Activated T-helper 2 cell treated with anti-CD3 and anti-CD28 coated beads, Interferon-gamma antibody, Interleukin-2, Interleukin-4, amounts not matched to agents 10 μg/mL and 5 μg/mL and 100 μg/mL, durations not matched to agents 14 hours and 24 hours and 36 hours (primary cell): ENCODE measurements around the gene ATL1. TPM values are rescaled to one million over a fixed set of nuclear protein-coding genes. Genes with fewer than 3 reads are reported as not detected.
"Not testable (repeated sequence)": the region's sequence is repeated elsewhere in the genome, so short reads cannot be mapped to it uniquely, and the experiment has no call there.

Source experiments
- DNase-seq: peaks from one replicate; pipeline ENCODE4 v3.0.0; 2021; ENCODE audit warnings: low spot score
- H3K27ac Mint-ChIP-seq: one replicate; pipeline ENCODE4 v1.8.0; 2021; ENCODE audit warnings: mixed read lengths
- H3K27me3 Mint-ChIP-seq: one replicate; pipeline ENCODE4 v1.8.0; 2021; ENCODE audit warnings: low read depth, mixed read lengths
- H3K36me3 Mint-ChIP-seq: one replicate; pipeline ENCODE4 v1.8.0; 2021; ENCODE audit warnings: low read depth, mixed read lengths
- H3K4me1 Mint-ChIP-seq: one replicate; pipeline ENCODE4 v1.8.0; 2021; ENCODE audit warnings: low read depth, mixed read lengths
- H3K4me3 Mint-ChIP-seq: one replicate; pipeline ENCODE4 v1.8.0; 2021; ENCODE audit warnings: low read depth, mild to moderate bottlenecking, moderate library complexity, mixed read lengths
- H3K9me3 Mint-ChIP-seq: one replicate; pipeline ENCODE4 v1.8.0; 2021; ENCODE audit warnings: mixed read lengths
- intact Hi-C: fragments of 100-400 bp; cut with micrococcal nuclease; formaldehyde crosslinking; loops from one replicate; pipeline ENCODE4 v1.15.1; 2023
- total RNA-seq: library from RNA; stranded (reverse); gene quantifications from 2 replicates; pipeline ENCODE4 v1.2.3, GENCODE V29; 2022

Gene ATL1
- total RNA-seq, 1 donor from 2014 or later: 2.1 TPM

DNA sequence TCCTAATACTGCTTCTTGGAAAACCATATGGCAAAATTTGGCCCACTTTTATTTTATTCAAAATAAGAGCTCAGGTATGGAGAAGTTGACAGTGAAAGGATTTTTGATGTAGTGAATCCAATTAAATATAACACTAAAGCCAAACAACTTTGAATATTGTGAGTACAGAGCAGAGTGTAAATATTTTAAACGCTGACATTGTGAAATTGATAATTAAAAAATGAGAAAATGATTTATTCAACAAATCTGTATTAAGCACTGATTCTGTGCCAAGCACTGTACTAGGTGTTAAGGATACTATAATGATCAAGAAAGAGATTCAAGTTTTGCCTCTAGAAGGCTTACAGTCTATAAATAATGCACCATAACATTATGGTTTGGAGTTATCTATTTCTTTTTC, 50.5 kb downstream of the ATL1 start:
- intact Hi-C loops: no loop called here
- no peak overlapping the region for H3K27ac Mint-ChIP-seq
- no peaks in the 10 kb centered on the region for H3K9me3 Mint-ChIP-seq
- H3K27me3 Mint-ChIP-seq: peaks cover 37% of the 10 kb centered on the region
- H3K4me1 Mint-ChIP-seq: peaks cover 7% of the 10 kb centered on the region
- no peaks in the 10 kb centered on the region for H3K36me3 Mint-ChIP-seq
- H3K4me3 Mint-ChIP-seq: no peak overlapping the region
- DNase-seq: no peak

GRCh38 chr14:50612806-50613205, 52.9 kb downstream of the ATL1 start:
- Mint-ChIP-seq H3K4me1 (no peaks in the 10 kb centered on the region), H3K27me3 (peaks cover 33% of the 10 kb centered on the region), H3K27ac (no peak overlapping the region), H3K36me3 (no peaks in the 10 kb centered on the region), H3K9me3 (no peaks in the 10 kb centered on the region), H3K4me3 (no peak overlapping the region)
- intact Hi-C loops: no loop called here
- DNase-seq: no peak

DNA sequence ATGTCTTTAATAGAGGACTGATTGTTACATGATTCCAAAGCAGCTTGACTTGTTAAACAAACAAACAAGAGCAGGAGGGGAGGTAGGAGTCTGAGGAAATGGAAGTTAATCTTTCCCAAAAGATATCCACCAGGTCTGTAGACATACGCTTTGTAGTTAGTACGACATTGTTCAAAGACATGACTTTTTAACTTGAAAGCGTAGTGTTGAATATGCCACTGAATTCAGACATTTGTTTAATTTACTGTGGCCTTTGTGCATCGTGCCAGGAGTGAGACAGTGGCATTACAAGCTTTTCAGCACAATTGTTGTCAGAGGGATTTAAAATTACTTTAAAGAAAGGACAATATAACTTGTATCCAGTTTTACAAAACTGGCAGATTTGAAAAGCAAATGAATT, 55.1 kb downstream of the ATL1 start:
- Mint-ChIP-seq H3K36me3 (no peaks in the 10 kb centered on the region), H3K9me3 (no peaks in the 10 kb centered on the region), H3K27ac (no peak overlapping the region), H3K27me3 (peaks cover 22% of the 10 kb centered on the region), H3K4me1 (no peaks in the 10 kb centered on the region), H3K4me3 (no peak overlapping the region)
- no peak for DNase-seq
- intact Hi-C loops: no loop called here

DNA sequence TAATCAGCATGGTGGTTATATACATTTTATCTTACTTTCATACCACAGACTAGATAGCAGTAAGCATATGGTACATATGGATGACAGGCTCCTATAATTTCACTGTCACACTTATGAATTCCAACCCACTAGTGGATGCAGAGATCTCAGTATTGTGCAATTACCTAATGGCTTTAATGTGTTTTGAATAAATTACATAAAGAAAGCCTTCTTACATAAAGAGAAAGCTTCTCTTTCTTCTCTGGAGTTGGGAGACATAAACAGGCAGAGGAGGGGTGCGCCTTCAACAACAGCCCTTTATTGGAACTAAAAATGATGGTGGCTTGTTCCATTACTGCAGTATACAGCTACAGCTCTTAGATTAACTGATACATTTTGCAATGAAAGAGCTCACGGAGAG, 55.6 kb downstream of the ATL1 start:
- Mint-ChIP-seq H3K27me3 (peaks cover 20% of the 10 kb centered on the region), H3K27ac (no peak overlapping the region), H3K9me3 (no peaks in the 10 kb centered on the region), H3K4me3 (no peak overlapping the region), H3K36me3 (no peaks in the 10 kb centered on the region), H3K4me1 (no peaks in the 10 kb centered on the region)
- intact Hi-C loops: no loop called here
- DNase-seq: no peak

DNA sequence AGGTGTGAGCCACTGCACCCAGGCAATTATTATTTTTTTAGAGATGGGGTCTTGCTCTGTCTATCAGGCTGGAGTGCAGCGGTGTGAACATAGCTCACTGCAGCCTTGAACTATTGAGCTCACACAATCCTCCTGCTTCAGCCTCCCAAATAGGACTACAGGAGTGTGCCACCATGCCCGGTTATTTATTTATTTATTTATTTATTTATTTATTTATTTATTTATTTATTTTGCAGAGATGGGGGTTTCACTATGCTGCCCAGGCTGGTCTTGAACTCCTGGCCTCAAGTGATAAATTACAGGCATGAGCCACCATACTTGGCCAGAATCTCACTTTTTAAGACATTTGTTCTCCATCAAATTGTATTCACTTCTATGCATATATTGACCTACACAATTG, 56.3 kb downstream of the ATL1 start:
- DNase-seq: no peak
- intact Hi-C loops: no loop called here
- Mint-ChIP-seq H3K36me3 (no peaks in the 10 kb centered on the region), H3K27ac (no peak overlapping the region), H3K4me1 (no peaks in the 10 kb centered on the region), H3K4me3 (no peak overlapping the region), H3K27me3 (peaks cover 14% of the 10 kb centered on the region), H3K9me3 (no peaks in the 10 kb centered on the region)

DNA sequence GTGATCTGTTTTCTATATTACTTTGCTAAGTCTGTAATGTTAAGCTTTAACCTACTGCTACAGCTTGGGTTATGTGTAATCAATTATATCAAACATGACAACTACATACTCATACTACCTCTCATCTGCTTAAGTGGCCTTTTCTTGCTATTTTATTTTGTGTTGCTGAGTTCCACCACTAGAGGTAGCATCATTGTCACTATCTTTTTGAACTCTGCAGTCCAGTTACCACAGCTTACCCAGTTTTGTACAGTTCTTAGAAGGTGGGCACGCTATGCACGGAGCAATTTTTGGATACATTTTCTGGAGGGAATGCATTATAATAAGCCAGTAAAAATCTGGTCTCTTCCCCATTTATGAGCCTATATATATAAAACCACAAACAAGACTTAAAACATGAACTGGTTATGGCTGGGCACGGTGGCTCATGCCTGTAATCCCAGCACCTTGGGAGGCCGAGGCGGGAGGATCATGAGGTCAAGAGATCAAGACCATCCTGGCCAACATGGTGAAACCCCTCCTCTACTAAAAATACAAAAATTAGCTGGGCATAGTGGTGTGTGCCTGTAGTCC, 59.7 kb downstream of the ATL1 start:
- DNase-seq: no peak
- peaks cover 2% of the 10 kb centered on the region for H3K4me1 Mint-ChIP-seq
- H3K27ac Mint-ChIP-seq: no peak overlapping the region
- no peak overlapping the region for H3K4me3 Mint-ChIP-seq
- no peaks in the 10 kb centered on the region for H3K9me3 Mint-ChIP-seq
- no peaks in the 10 kb centered on the region for H3K36me3 Mint-ChIP-seq
- peaks cover 2% of the 10 kb centered on the region for H3K27me3 Mint-ChIP-seq
- intact Hi-C loops: loop anchor here (2.0 kb wide), 1 partner anchor 159 kb away; no protein-coding TSS in a partner anchor

DNA sequence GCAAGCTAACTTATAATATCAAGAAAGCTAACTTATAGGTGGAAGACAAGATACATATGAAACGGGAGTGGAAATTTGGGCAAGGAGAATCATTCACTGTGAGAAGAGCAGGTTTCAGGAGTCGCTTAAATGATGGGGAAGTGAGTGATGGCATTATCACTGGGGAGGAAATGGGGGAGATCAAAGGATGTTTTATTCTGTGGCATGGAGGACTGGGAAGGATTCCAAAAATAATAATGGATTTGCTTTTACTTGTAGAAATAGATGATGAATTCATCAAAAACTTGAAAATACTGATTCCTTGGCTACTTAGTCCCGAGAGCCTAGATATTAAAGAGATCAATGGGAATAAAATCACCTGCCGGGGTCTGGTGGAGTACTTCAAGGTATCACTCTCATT, 60.4 kb downstream of the ATL1 start:
- peaks cover 2% of the 10 kb centered on the region for H3K4me1 Mint-ChIP-seq
- no peak for DNase-seq
- intact Hi-C loops: no loop called here
- H3K4me3 Mint-ChIP-seq: no peak overlapping the region
- no peaks in the 10 kb centered on the region for H3K9me3 Mint-ChIP-seq
- no peaks in the 10 kb centered on the region for H3K36me3 Mint-ChIP-seq
- no peak overlapping the region for H3K27ac Mint-ChIP-seq
- peaks cover 2% of the 10 kb centered on the region for H3K27me3 Mint-ChIP-seq

- Mint-ChIP-seq H3K4me3 (no peak overlapping the region), H3K36me3 (no peaks in the 10 kb centered on the region), H3K4me1 (peaks cover 2% of the 10 kb centered on the region), H3K27ac (no peak overlapping the region), H3K27me3 (no peaks in the 10 kb centered on the region), H3K9me3 (no peaks in the 10 kb centered on the region)
- DNase-seq: no peak
- intact Hi-C loops: no loop called here
These were observed 63.0 kb downstream of the ATL1 start for GRCh38 chr14:50622978-50623377.

DNA sequence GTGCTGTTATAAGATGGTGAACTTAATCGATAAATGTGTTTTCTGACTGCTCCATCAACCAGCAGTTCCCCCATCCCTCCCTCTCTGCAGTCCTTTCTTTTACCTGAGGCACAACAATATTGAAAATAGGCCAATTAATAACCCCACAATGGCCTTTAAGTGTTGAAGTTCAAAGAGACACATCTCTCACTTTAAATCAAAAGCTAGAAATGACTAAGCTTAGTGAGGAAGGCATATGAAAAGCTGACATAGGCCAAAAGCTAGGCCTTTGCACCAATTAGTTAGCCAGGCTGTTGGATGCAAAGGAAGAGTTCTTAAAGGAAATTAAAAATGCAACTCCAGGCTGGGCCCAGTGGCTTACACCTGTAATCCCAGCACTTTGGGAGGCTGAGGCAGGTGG, 64.5 kb downstream of the ATL1 start:
- Mint-ChIP-seq H3K9me3 (no peaks in the 10 kb centered on the region), H3K4me3 (no peak overlapping the region)
- intact Hi-C loops: no loop called here

GRCh38 chr14:50624947-50625346, 65.0 kb downstream of the ATL1 start:
- H3K4me1 Mint-ChIP-seq, H3K4me3 Mint-ChIP-seq, H3K9me3 Mint-ChIP-seq, H3K27ac Mint-ChIP-seq, H3K36me3 Mint-ChIP-seq, H3K27me3 Mint-ChIP-seq, intact Hi-C loops, DNase-seq: not testable (repeated sequence)

More for the DNA sequence above, 64.5 kb downstream of the ATL1 start:
- Mint-ChIP-seq H3K4me1 (peaks cover 2% of the 10 kb centered on the region), H3K27me3 (no peaks in the 10 kb centered on the region), H3K36me3 (no peaks in the 10 kb centered on the region), H3K27ac (no peak overlapping the region)
- no peak for DNase-seq

DNA sequence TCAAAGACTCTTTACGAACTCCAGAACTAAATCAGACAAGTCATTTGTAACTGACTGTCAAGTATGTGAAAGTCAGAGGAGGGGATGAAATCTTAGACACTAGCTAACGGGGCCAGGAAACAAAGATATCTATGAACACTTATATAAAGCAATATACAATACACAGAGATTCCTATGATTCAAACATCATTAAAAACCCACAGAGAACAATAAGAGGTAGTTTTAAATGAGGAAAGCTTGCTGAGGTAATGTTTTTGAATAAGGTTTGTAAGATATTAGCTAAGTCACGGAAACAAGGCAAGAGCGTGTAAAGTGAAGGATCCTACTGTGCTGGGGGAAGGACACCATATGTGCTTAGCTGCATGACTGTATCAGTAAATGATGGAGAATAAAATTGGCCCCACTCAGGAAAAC, 71.5 kb downstream of the ATL1 start:
- intact Hi-C loops: no loop called here
- H3K4me1 Mint-ChIP-seq: no peaks in the 10 kb centered on the region
- no peaks in the 10 kb centered on the region for H3K27me3 Mint-ChIP-seq
- no peak for DNase-seq
- no peaks in the 10 kb centered on the region for H3K9me3 Mint-ChIP-seq
- no peak overlapping the region for H3K27ac Mint-ChIP-seq
- no peaks in the 10 kb centered on the region for H3K36me3 Mint-ChIP-seq
- H3K4me3 Mint-ChIP-seq: no peak overlapping the region

DNA sequence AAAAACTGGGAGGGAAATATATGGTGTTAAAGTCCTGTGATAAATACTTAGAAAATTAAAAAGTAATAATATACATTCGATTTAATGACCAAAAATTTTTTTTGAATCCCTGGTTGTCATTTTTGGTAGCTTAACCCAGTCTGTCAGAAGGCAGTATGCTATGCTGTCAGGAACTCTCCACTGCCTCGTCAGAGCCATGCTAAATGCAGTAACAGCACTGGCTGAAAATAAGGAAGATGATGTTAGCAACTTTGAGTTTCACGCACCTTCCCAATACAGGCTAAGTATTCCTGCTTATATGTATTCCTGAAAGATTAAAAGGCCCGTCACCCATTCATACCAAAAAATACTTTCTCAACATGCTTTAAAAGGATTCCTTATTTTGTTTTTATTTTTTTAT, 74.0 kb downstream of the ATL1 start:
- Mint-ChIP-seq H3K36me3 (no peaks in the 10 kb centered on the region), H3K27me3 (no peaks in the 10 kb centered on the region), H3K9me3 (no peaks in the 10 kb centered on the region), H3K27ac (no peak overlapping the region), H3K4me3 (no peak overlapping the region), H3K4me1 (no peaks in the 10 kb centered on the region)
- intact Hi-C loops: no loop called here
- DNase-seq: no peak

DNA sequence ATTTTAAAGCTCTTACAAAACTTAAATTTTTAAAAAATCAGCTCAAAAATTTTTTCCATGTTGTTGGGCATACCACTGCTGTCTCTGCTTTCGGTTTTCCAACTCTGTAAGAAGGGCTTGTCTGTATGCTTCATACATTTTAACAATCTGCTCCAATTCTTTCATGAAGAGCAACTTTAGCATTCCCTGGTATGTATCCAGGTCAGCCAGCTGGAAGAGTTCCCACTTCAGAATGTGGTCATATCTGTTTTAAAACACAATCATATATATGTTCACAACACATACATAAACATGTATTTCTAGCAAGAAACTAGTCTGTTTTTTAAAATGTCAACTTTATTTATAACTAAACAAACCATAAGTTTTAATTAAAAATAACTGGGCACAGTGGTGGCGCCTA, 75.2 kb downstream of the ATL1 start:
- no peaks in the 10 kb centered on the region for H3K9me3 Mint-ChIP-seq
- H3K27me3 Mint-ChIP-seq: no peaks in the 10 kb centered on the region

GRCh38 chr14:50647282-50647681, 87.3 kb downstream of the ATL1 start:
- no peak overlapping the region for H3K4me3 Mint-ChIP-seq
- H3K36me3 Mint-ChIP-seq: no peaks in the 10 kb centered on the region
- no peak overlapping the region for H3K27ac Mint-ChIP-seq
- H3K4me1 Mint-ChIP-seq: no peaks in the 10 kb centered on the region
- no peaks in the 10 kb centered on the region for H3K9me3 Mint-ChIP-seq
- no peak for DNase-seq
- intact Hi-C loops: no loop called here
- no peaks in the 10 kb centered on the region for H3K27me3 Mint-ChIP-seq

More for the DNA sequence above, 75.2 kb downstream of the ATL1 start:
- no peak for DNase-seq
- Mint-ChIP-seq H3K36me3 (no peaks in the 10 kb centered on the region), H3K27ac (no peak overlapping the region), H3K4me3 (no peak overlapping the region), H3K4me1 (no peaks in the 10 kb centered on the region)
- intact Hi-C loops: no loop called here
